ENCODE measurements around the gene LRP11.
"Not testable (repeated sequence)": the region's sequence is repeated elsewhere in the genome, so short reads cannot be mapped to it uniquely, and the experiment has no call there.

LRP11 gene

DNA sequence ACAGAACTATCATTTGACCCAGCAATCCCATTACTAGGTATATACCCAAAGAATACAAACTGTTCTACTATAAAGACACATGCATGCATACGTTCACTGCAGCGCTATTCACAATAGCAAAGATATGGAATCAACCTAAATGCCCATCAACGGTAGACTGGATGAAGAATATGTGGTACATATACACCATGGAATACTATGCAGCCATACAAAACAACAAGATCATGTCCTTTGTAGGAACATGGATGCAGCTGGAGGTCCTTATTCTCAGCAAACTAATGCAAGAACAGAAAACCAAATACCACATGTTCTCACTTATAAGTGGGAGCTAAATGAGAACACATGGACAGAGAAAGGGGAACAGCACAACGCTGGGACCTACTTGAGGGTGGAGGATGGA lies 15.8 kb downstream of the LRP11 start:
- DNase-seq (ENCODE audit: low spot score): not testable (repeated sequence)

DNA sequence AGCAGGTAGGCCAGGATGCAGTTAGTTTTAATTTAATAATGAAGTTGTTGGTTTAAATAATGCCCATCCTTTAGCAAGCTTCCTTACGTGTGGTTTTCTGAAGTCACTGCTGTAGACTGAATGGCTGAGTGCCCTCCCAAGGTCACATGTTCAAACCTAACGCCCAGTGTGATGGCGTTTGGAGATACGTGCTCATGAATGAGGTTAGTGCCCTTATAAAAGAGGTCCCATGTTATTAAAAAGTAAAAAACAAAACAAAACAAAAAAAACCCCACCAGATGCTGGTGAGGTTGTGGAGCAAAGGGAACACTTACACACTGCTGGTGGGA lies 16.3 kb downstream of the LRP11 start:
- no peak for DNase-seq (ENCODE audit: low spot score)

DNA sequence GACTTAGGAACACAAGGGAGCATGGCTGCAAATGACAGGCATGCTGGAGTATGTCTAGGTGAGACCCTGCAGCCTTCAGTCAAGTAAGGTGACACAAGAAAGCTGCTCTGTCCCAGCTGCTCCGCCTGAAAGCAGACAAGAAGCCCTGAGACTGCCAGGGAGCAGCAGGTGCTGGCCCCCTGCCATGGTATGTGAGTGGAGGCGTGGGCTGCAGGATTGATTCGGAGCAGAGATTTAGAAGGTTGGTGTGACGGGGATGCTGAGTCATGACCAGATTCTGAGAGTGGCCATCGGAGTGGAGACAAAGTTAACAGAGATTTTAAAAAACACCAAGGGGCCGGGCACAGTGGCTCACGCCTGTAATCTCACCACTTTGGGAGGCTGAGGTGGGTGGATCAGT lies 17.8 kb downstream of the LRP11 start:
- peak; percentile 53 for DNase-seq (ENCODE audit: low spot score)

DNA sequence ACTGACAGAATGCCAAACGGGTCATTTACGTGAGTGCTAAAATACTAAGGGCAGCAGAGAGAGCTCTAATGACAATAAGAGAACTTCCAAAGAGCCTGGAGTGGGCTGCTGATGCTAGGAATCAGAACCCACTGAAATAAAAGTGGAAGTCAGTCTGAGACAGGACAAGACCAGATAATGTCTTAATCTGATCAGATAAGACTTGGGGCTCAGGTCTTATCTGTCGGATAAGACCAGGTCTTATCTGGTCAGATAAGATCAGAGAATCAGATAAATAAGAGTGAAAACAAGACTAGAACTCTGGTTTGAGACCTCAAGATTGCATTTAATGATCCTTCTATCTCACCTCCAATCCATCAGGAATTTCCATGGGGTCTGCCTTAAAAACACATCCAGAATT lies 18.6 kb downstream of the LRP11 start:
- DNase-seq (ENCODE audit: low spot score): no peak

DNA sequence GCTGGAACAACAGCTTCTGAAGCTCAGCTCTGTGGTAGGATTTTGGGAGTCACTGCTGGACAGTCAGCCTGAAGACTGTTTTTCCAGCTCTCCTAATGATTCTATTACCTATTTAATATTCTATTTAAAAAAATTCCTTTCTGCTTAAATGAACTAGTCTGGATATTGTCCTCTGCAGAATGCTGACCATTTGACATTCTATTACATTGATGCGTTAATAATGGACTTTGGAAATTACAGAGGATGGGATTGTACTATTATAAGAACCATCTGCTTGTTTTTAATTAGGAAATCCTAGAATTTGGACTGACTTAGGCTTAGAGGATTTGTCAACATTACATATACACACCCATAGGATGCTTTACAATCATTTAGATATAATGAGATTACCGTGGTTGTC lies 19.7 kb downstream of the LRP11 start:
- DNase-seq (ENCODE audit: low spot score): no peak

DNA sequence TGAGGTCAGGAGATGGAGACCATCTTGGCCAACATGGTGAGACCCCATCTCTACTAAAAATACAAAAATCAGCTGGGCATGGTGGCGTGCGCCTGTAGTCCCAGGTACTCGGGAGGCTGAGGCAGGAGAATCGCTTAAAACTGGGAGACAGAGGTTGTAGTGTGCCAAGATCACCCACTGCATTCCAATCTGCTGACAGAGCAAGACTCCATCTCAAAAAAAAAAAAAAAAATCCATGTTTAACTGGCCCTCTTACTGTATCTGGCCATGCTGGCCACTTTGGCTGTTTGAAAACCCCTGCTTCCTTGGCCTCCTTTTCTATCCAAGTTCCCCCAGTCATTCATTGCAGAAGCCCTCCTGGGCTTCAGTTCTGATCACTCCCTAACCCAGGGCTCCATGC lies 20.1 kb downstream of the LRP11 start:
- not testable (repeated sequence) for DNase-seq (ENCODE audit: low spot score)

DNA sequence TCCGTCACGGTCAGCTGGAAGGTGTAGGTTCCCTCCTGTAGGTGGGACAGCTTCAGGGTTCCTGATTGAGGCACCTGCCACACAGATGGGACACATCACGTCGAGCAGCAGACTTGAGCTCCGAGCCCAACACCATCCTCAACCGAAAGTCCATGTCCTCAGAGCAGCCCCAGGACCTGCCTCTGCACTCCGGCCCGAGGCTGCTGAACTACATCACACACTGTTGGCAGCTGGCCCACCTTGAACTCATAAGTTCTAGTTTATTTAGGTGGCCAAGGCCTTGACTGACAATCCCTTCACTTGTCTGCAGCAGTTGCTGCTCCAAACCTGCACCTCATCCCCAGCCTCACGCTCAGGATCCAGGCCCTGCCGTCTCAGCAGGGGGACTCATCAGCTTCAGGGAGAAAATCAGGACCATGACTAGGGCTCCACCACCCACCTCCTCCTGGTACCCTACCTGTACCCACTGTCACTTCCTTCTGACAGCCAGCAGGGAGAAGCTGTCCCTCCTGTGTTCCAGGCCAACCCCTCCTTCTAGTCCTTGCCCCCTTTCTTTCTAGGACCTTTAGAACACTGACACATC lies 21.0 kb downstream of the LRP11 start:
- no peak for DNase-seq (ENCODE audit: low spot score)

DNA sequence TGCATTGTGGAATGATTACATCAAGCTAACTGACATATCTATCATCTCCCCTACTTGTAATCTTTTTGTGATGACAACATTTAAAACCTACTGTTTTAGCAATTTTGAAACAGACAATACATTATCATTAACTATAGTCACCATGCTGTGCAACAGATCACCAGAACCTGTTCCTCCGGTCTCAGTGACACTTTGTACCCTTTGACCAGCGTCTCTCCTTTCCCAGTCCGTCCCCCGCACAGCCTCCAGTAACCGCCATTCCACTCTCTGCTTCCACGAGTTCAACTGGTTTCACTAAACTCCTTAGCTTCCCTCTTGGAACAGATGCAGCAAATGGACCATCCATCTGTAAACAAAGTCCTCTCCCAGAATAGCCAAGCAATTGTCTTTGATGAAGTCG lies 21.8 kb downstream of the LRP11 start:
- no peak for DNase-seq (ENCODE audit: low spot score)

DNA sequence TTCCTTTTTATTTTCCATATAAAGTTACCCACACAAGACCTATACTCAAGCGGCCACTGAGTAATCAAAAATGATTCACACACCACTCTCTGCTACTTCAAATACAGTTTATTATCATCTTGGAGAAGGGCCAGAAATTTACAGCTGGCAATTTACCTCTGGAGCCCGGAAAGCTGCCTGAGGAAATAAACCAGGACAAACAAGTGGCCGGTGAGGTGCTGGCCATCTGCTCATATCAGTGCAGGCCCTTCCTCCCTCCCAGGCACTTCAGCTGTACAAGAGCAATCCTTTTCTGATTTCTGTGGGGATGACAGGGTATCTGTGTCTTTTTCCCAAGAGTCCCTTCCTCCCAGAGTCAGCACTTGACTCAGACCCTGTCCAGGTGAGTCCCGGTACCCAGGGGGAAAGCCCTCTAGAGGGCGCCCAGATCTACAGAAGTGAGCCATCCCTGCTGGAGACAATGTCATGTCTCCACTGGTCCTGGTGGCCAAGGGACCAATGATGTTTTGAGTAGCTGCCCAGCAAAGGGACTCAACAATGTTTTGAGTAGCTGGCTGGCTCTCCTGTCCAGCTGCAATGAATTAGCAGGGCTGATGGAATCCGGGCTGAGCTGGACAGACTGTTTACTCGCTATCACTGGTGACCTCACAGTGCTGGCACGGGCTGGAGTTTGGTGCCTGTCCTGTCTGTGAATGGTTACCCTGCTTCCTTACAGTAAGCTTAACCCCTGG lies 23.6 kb downstream of the LRP11 start:
- peak; percentile 96 for DNase-seq (ENCODE audit: low spot score)

DNA sequence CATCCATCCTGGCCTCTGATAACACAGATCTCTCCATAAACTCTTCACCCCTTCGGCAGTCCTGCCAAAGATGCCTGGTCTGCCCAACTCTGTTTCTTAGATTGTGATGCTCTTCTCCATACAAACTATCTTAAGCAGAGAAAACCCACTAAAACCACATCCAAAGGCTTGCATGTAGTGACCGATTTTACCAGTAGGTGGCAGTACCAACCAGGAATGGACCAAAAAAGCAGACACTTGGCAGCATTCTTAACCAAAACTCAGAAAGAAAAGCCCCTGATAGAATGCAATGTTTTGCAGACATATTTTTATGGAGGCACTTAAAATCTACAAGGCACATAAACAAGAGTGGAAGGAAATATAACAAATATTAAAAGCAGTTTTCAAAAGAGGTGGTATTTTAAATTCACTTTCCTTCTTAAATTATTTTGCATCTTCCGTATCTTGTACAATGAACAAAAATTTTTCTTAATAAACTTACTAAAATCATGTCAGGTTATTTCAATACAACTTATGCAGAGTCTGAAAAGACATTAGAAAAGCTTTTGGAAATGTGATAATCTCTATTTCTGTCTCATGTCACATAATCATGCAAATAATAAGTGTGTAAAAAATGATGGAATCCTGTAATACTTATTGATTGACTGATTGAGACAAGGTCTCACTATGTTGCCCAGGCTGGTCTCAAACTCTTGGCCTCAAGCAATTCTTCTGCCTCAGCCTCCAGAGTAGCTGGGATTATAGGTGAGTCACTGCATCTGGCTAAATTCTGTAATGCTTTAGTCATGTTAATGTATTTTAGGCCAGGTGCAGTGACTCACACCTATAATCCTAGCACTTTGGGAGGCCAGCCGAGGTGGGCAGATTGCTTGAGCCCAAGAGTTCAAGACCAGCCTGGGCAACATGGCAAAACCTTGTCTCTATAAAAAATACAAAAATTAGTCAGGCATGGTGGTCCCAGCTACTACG lies 29.4 kb downstream of the LRP11 start:
- peak; percentile 57 for DNase-seq (ENCODE audit: low spot score)

DNA sequence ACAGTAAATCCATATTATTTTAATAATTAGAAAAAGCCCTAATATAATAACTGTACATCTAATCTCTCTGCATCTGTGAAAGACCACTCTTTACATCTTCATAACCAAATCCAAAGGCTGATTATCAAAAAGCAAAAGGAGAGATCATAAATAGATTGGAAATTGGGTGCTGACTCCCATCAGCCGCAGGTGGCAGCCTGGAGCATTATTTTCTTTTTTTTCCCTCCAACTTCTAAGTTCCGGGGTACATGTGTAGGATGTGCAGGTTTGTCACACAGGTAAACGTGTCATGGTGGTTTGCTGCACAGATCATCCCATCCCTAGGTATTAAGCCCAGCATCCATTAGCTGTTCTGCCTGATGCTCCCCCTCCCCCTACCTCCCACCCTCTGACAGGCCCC lies 30.5 kb downstream of the LRP11 start:
- no peak for DNase-seq (ENCODE audit: low spot score)

DNA sequence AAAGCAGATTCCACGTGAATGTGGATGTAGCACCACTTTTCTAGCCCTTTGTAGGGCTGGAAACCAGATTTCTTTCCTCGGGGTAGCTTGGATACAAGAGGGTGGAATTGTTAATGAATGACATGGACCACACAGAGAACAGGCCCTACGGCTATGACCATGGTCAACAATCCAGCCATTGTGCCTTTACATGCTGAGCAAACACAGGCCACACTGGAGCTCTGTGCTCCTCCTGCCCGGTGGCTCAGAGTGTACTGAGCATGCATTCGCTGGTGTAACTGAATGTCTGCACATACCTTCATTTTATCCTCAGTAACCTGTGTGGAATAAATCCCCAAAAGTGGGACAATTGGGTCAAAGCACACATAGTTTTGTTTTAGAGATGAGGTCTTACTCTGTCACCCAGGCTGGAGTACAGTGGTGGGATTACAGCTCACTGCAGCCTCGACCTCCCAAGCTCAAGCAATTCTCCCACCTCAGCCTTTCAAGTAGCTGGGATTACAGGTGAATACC lies 32.8 kb downstream of the LRP11 start:
- no peak for DNase-seq (ENCODE audit: low spot score)

DNA sequence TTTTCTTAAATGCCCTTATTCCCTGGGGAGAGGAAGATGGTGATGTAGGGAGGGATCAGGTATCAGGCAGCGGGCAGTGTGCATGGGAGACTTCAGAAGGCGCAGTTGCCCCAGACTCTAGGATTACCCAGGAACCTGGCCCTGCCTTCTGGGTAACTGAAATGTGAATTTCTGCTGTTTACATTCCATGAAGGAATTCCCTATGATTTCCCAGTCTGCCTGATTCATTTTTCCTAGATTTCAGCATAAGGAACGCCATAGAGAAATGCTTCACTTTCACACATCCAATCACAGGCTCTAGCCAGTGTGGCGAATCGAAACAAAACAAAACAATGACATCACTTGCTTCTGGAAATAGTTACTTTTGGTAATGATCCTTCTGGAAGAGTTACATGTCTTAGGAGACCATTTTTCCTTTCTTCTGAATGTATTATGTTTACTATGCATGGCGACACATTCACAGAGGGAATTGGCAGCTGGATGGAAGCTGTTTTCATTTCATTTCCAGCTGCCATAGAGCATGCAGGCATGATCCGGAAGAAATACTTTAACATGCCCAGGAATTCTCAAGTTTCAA lies 33.3 kb downstream of the LRP11 start:
- DNase-seq (ENCODE audit: low spot score): peak; percentile 68

DNA sequence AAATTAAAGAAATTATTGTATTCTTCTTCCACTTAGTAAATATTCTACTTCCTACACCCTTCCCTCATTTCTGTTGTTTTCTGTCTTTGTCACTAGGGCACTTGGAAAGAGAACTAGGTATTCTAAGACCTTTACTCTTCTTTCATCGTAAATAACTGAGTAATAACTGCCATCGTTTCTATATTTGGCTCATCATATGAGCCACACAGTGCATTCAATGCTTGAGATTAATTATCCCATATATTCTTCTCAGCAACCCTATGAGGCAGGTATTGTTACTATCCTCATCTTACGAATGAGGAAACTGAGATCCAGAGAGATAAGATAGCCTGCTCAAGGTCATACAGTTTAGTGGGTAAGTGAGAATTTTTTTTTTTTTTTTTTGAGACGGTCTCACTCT lies 38.9 kb downstream of the LRP11 start:
- no peak for DNase-seq (ENCODE audit: low spot score)

DNA sequence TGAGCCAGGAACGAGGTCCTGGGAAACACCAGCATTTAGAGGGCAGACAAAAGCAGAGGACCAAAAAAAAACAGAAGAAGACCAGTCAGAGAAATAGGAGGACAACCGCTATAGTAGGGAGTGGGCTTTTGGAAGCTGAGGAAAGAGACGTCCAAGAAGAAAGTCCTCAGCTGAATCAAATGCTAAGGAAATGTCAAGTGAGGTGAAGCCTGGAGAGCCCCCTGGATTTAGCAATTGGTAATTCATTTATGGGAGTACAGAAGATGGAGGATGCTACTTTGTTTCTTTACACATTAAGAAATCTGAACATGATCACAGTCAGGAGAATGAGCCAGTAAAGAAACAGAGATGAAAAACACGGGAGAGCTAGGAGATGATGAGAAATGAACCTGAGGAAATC lies 41.1 kb downstream of the LRP11 start:
- DNase-seq (ENCODE audit: low spot score): no peak

DNA sequence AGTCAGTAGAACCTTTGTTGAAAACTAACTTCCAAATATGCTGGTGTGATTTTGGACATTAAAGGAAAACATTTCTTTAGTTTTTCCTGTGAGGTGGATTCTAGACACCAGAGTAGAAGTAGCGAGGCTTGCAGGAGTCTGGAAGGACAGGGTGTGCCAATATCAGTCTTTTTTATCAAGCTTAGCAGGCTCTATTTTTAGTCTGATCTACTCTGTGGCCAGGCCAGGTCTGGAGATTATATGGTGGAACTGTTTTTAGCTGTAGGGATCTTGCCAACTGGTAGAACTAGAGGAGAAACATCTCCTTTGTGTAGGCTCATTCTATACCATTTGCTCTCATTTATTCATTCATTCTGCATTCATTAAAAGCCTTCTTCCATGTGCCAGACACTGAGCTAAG lies 42.7 kb downstream of the LRP11 start:
- no peak for DNase-seq (ENCODE audit: low spot score)

DNA sequence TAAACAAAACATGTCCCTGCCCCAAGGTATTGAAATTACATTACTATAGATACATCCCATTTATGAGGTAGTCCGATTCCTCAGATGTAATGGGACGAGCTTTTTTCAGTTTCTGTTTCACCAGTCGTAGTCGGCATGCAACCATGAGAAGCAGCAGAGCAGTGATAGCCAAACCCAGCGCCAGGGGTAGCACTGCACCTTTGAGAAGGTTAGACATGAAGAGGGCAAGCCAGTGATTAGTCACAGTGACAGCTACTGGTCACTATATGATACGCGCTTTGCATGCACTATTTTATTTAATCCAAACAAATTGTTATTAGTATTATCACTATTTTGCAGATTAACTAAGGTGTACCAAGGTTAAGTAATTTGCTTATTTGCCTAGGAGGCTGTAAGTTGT lies 43.7 kb downstream of the LRP11 start:
- no peak for DNase-seq (ENCODE audit: low spot score)

DNA sequence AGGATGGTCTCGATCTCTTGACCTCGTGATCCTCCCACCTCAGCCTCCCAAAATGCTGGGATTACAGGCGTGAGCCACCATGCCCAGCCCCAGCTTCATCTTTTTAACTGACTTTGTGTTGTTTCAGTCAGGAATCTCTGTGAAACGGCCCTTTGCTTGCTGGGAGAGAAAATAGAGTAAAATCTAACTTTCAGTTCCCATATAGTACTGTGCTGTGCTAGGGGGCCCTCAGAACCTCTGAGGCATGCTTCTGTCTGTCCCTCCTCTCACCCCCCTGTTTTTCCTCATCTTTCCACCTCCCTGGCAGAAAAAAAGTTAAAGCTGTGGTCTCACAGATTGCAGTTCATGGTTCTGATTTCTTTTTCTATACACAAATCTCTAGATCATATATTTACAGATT lies 48.4 kb downstream of the LRP11 start:
- no peak for DNase-seq (ENCODE audit: low spot score)

DNA sequence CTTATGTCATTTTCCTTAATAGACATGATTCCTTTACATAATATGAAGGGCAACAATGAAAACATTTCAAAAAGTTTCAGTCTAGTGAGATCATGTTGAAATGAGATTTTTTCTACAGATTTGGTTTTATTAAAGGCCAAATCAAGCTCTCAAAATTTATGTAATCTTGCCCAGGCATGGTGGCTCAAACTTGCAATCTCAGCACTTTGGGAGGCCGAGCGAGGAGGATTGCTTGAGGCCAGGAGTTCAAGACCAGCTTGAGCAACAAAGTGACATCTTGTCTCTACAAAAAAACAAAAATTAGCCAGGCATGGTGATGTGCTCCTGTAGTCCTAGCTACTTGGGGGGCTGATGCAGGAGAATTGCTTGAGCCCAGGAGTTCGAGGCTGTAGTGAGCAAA lies 50.8 kb downstream of the LRP11 start:
- no peak for DNase-seq (ENCODE audit: low spot score)

DNA sequence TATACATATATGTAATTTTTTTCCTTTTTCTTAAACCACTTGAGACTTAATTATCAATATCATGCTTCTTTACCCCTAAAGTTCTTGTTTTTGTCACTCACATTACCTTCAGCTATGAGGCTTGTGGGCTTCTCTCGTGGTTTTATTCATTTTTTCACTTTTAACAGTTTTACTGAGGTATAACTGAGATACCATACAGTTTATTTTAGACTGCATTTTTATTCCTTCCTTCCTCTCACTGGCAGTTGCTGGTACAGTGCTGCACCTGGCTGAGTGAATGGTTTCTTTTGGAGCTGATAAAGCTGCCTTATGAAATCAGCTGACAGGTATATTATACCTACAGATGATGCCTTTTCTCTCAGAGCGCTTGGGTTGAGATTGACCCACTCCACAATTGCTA lies 54.4 kb downstream of the LRP11 start:
- DNase-seq (ENCODE audit: low spot score): no peak

DNA sequence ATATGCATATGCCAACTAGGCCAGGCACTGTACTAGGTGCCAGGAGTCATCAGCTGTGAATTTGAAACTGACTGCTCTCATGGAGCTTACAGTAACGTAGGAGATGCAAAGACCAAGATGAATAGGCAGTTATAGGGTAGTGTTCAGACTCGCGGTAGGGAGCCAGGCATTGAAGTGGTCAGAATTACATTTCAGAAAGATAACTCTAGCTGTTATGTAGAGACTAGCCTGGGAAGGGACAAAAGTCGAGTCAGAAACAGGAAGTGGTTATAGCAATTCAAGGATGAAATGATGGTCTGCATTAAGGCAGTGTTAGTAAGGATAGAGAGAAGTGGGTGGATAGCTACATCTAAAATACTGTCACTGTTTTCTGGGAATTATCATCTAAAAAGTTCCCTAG lies 58.0 kb downstream of the LRP11 start:
- no peak for DNase-seq (ENCODE audit: low spot score)

DNA sequence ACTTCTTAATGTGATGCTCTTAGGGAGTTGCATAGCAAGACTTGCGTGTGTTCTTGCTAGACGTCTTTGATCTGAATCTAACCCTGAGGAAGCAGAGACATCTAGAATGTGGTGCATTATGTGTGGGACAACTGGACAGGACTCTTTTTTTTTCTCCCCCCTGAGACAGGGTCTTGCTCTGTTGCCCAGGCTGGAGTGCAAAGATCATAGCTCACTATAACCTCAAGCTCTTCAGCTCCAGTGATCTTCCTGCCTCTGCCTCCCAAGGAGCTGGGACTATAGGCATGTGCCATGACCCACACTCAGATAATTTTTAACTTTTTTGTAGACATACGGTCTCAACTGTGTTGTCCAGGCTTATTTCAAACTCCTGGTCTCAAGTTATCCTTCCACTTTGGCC lies 80.6 kb downstream of the LRP11 start:
- no peak for DNase-seq (ENCODE audit: low spot score)

DNA sequence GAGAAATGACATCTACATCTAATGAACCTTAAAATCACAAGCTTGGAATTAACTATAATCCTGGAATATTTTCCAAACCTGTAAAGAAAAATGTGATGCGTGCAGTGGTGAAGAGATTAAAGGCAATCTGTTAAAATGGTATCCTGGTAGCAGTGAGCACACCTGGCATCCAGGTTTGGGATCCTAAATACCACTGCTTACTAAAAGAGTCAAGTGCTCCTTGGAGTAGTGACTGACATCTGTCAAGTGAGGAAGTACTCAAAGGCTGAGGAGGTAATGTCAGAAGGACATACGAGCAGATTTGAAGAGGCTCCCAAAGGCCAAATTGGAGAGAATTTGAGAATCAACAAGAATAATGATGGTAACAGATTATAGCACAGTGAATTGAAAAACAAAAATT lies 81.8 kb downstream of the LRP11 start:
- no peak for DNase-seq (ENCODE audit: low spot score)
